Measurements from ENCODE around the gene BFAR. TPM values are rescaled to one million over a fixed set of nuclear protein-coding genes. Genes with fewer than 3 reads are reported as not detected.

Gene BFAR
- polyA plus RNA-seq, 1 of the 3 experiments (the other 2 are of a cell fraction): 48.3 TPM

GRCh38 chr16:14585287-14585686, 47.5 kb upstream of the BFAR start:
- ChIA-PET POLR2A (no interaction called here), CTCF (no interaction called here)
- DNase-seq: no peak
- WGBS (ENCODE audit: low lambda C conversion rate): 99% methylated on average over 3 of the region's 3 CpGs
- H3K4me2 ChIP-seq: no peak overlapping the region
- H3K9me2 ChIP-seq: no peaks in the 10 kb centered on the region
- no peaks in the 10 kb centered on the region for H3K4me1 ChIP-seq (ENCODE audit: control insufficient read depth in 1 of 2, insufficient read depth in 2 of 2, low read depth in 1 of 2, low read length in 1 of 2)
- H3K79me2 ChIP-seq (ENCODE audit: insufficient read depth): no peaks in the 10 kb centered on the region
- no peaks in the 10 kb centered on the region for H4K20me1 ChIP-seq (ENCODE audit: insufficient read depth)
- no peaks in the 10 kb centered on the region for H3K9me3 ChIP-seq
- TF ChIP-seq JUND (IDR thresholded peaks at IDR 0.05) (no peak), NFIC (IDR thresholded peaks at IDR 0.05; ENCODE audit: borderline replicate concordance) (no peak), USF1 (IDR thresholded peaks at IDR 0.05; ENCODE audit: borderline replicate concordance, low read depth) (no peak), ELF1 (IDR thresholded peaks at IDR 0.05) (no peak), POLR2AphosphoS5 (IDR thresholded peaks at IDR 0.05; ENCODE audit: low read depth, low read length) (no peak), GABPA (IDR thresholded peaks at IDR 0.05; ENCODE audit: low read depth) (no peak), PBX3 (IDR thresholded peaks at IDR 0.05) (no peak), ZBTB33 (IDR thresholded peaks at IDR 0.05; ENCODE audit: borderline replicate concordance, low read depth) (no peak), MAX (IDR thresholded peaks at IDR 0.05; ENCODE audit: low read depth) (no peak), EZH2phosphoT487 (IDR thresholded peaks at IDR 0.05; ENCODE audit: borderline replicate concordance, low read depth) (no peak), IRF3 (IDR thresholded peaks at IDR 0.05; ENCODE audit: low read depth, low read length) (no peak)
- no peak overlapping the region for H2AFZ ChIP-seq (ENCODE audit: low read depth)
- H3K4me3 ChIP-seq (ENCODE audit: low read depth in 2 of 2, low read length in 1 of 2): no peak overlapping the region
- H3K27me3 ChIP-seq (ENCODE audit: insufficient read depth): no peaks in the 10 kb centered on the region
- H3K27ac ChIP-seq (ENCODE audit: low read depth in 2 of 2, low read length in 1 of 2): no peak overlapping the region
- no peak overlapping the region for H3K9ac ChIP-seq
- no peaks in the 10 kb centered on the region for H3F3A ChIP-seq (replicated peaks; ENCODE audit: insufficient read depth)
- peaks cover 59 to 65% of the 10 kb centered on the region in 2 experiments for H3K36me3 ChIP-seq (replicated peaks in 1 of 2; ENCODE audit: control insufficient read depth in 1 of 2, insufficient read depth in 2 of 2, low read length in 1 of 2)

- Histone ChIP-seq H3K4me2 (no peak overlapping the region), H3K27ac (ENCODE audit: low read depth in 2 of 2, low read length in 1 of 2) (no peak overlapping the region), H3K79me2 (ENCODE audit: insufficient read depth) (no peaks in the 10 kb centered on the region), H3F3A (replicated peaks; ENCODE audit: insufficient read depth) (no peaks in the 10 kb centered on the region), H3K36me3 (replicated peaks in 1 of 2; ENCODE audit: control insufficient read depth in 1 of 2, insufficient read depth in 2 of 2, low read length in 1 of 2) (peaks cover 61 to 63% of the 10 kb centered on the region in 2 experiments), H3K9me3 (no peaks in the 10 kb centered on the region), H3K4me1 (ENCODE audit: control insufficient read depth in 1 of 2, insufficient read depth in 2 of 2, low read depth in 1 of 2, low read length in 1 of 2) (no peaks in the 10 kb centered on the region), H3K4me3 (ENCODE audit: low read depth in 2 of 2, low read length in 1 of 2) (no peak overlapping the region), H3K27me3 (ENCODE audit: insufficient read depth) (no peaks in the 10 kb centered on the region), H3K9me2 (no peaks in the 10 kb centered on the region), H2AFZ (ENCODE audit: low read depth) (no peak overlapping the region), H4K20me1 (ENCODE audit: insufficient read depth) (no peaks in the 10 kb centered on the region), H3K9ac (no peak overlapping the region)
- TF ChIP-seq ZBTB33 (IDR thresholded peaks at IDR 0.05; ENCODE audit: borderline replicate concordance, low read depth): no peak
- TF ChIP-seq GATA2 (CRISPR knock-in tag; IDR thresholded peaks at IDR 0.05): no peak
- ChIA-PET CTCF (interaction anchor here (1.1 kb wide), 1 partner anchor 10 kb away, joined by 3 read pairs; no protein-coding TSS in a partner anchor), POLR2A (no interaction called here)
- no peak for DNase-seq
- WGBS (ENCODE audit: low lambda C conversion rate): 76% methylated on average over 3 of the region's 3 CpGs
Observed at GRCh38 chr16:14586637-14587305, 46.0 kb upstream of the BFAR start.
